Measurements from ENCODE around the gene SGSH.

The SGSH gene

GRCh38 chr17:80262775-80263244, 42.7 kb upstream of the SGSH start:
- peak overlapping the region; percentile 56 for H4K91ac ChIP-seq (ENCODE audit: low read depth, low read length)
- peak overlapping the region; percentile 24 for H3K14ac ChIP-seq (ENCODE audit: low read length)
- peak overlapping the region; percentile 25 for H2BK12ac ChIP-seq (ENCODE audit: low read length)
- peaks cover 14 to 21% of the 10 kb centered on the region in 2 experiments for H3K4me1 ChIP-seq (ENCODE audit: control insufficient read depth in 1 of 2, insufficient read depth in 2 of 2, low read length in 2 of 2)
- no peak overlapping the region for H2AFZ ChIP-seq (ENCODE audit: insufficient read depth, low read length, poor library complexity)
- H2BK5ac ChIP-seq (ENCODE audit: low read depth, low read length, poor library complexity), result no peak overlapping the region
- H3K36me3 ChIP-seq (ENCODE audit: control insufficient read depth in 1 of 2, insufficient read depth in 2 of 2, low read length in 2 of 2), result peaks cover 5 to 7% of the 10 kb centered on the region in 2 experiments
- peak overlapping the region; percentile 66 for H2AK5ac ChIP-seq (ENCODE audit: low read length)
- no peak overlapping the region for H4K8ac ChIP-seq (ENCODE audit: low read depth, low read length)
- WGBS (ENCODE audit: extremely low coverage, insufficient coverage, insufficient read length), result no CpG with 5 or more reads among the region's 8 CpGs
- H3K79me2 ChIP-seq (ENCODE audit: control insufficient read depth, insufficient read depth, low read length, poor library complexity), result peaks cover 5% of the 10 kb centered on the region
- peak overlapping the region; percentile 24 for H3K4ac ChIP-seq (ENCODE audit: low read depth, low read length)
- H3K4me3 ChIP-seq (ENCODE audit: low read depth, low read length), result no peak overlapping the region
- no peaks in the 10 kb centered on the region for H3K27me3 ChIP-seq (ENCODE audit: insufficient read depth, low read length)
- H3K23ac ChIP-seq (ENCODE audit: low read length), result peak overlapping the region; percentile 34
- H3K18ac ChIP-seq (ENCODE audit: low read length), result peak overlapping the region; percentile 55
- H3K9me3 ChIP-seq (ENCODE audit: insufficient read depth, low read depth, low read length), result peaks cover 3% of the 10 kb centered on the region
- H3K79me1 ChIP-seq (ENCODE audit: low read length), result peaks cover 25% of the 10 kb centered on the region
- H4K12ac ChIP-seq (ENCODE audit: low read depth, low read length), result no peak overlapping the region
- peak overlapping the region; percentile 98 for H3K4me2 ChIP-seq (ENCODE audit: low read length)
- H3K9ac ChIP-seq (ENCODE audit: low read length), result peak overlapping the region; percentile 29
- no peak for DNase-seq
- H2BK120ac ChIP-seq (ENCODE audit: insufficient read depth, low read length, poor library complexity), result peak overlapping the region; percentile 20
- H3K27ac ChIP-seq (ENCODE audit: low read depth, low read length), result peak overlapping the region; percentile 98

- H2AK5ac ChIP-seq (ENCODE audit: low read length), result no peak overlapping the region
- no peak overlapping the region for H2BK12ac ChIP-seq (ENCODE audit: low read length)
- H4K12ac ChIP-seq (ENCODE audit: low read depth, low read length), result no peak overlapping the region
- peaks cover 25% of the 10 kb centered on the region for H3K79me1 ChIP-seq (ENCODE audit: low read length)
- H4K91ac ChIP-seq (ENCODE audit: low read depth, low read length), result no peak overlapping the region
- H3K4me1 ChIP-seq (ENCODE audit: control insufficient read depth in 1 of 2, insufficient read depth in 2 of 2, low read length in 2 of 2), result peaks cover 14 to 21% of the 10 kb centered on the region in 2 experiments
- DNase-seq, result peak in 1 of 2 donors; percentile 11
- H3K18ac ChIP-seq (ENCODE audit: low read length), result no peak overlapping the region
- no peak overlapping the region for H2AFZ ChIP-seq (ENCODE audit: insufficient read depth, low read length, poor library complexity)
- peaks cover 3% of the 10 kb centered on the region for H3K9me3 ChIP-seq (ENCODE audit: insufficient read depth, low read depth, low read length)
- no peak overlapping the region for H2BK5ac ChIP-seq (ENCODE audit: low read depth, low read length, poor library complexity)
- no peak overlapping the region for H3K4ac ChIP-seq (ENCODE audit: low read depth, low read length)
- no peak overlapping the region for H3K23ac ChIP-seq (ENCODE audit: low read length)
- H3K27ac ChIP-seq (ENCODE audit: low read depth, low read length), result peak overlapping the region; percentile 98
- H4K8ac ChIP-seq (ENCODE audit: low read depth, low read length), result peak overlapping the region; percentile 94
- WGBS (ENCODE audit: extremely low coverage, insufficient coverage, insufficient read length), result no CpG with 5 or more reads among the region's 3 CpGs
- peaks cover 5 to 7% of the 10 kb centered on the region in 2 experiments for H3K36me3 ChIP-seq (ENCODE audit: control insufficient read depth in 1 of 2, insufficient read depth in 2 of 2, low read length in 2 of 2)
- H3K79me2 ChIP-seq (ENCODE audit: control insufficient read depth, insufficient read depth, low read length, poor library complexity), result peaks cover 5% of the 10 kb centered on the region
- H2BK120ac ChIP-seq (ENCODE audit: insufficient read depth, low read length, poor library complexity), result no peak overlapping the region
- H3K27me3 ChIP-seq (ENCODE audit: insufficient read depth, low read length), result no peaks in the 10 kb centered on the region
- H3K4me2 ChIP-seq (ENCODE audit: low read length), result peak overlapping the region; percentile 98
- H3K14ac ChIP-seq (ENCODE audit: low read length), result no peak overlapping the region
- H3K9ac ChIP-seq (ENCODE audit: low read length), result no peak overlapping the region
- no peak overlapping the region for H3K4me3 ChIP-seq (ENCODE audit: low read depth, low read length)
Observed at GRCh38 chr17:80262291-80262690, 42.2 kb upstream of the SGSH start.

DNA sequence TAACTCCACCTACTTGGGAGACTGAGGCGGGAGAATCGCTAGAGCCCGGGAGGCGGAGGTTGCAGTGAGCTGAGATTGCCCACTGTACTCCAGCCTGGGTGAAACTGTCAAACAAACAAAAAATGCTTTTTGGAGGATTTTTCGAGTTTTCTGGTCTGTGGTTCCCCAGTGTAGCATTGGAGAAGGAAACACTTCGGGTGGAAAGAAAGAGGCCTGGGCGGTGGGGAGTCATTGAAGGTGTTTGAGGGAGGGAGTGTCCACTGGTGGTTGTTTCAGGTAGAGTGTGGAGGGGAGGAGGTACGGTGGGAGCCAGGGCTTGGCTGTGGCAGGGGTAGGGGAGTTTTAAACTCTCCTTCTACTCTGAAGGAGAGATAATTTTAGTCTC, 41.8 kb upstream of the SGSH start:
- peak overlapping the region; percentile 98 for H3K27ac ChIP-seq (ENCODE audit: low read depth, low read length)
- H2BK12ac ChIP-seq (ENCODE audit: low read length), result peak overlapping the region; percentile 27
- no peak overlapping the region for H3K9ac ChIP-seq (ENCODE audit: low read length)
- H3K4ac ChIP-seq (ENCODE audit: low read depth, low read length), result peak overlapping the region; percentile 12
- H3K27me3 ChIP-seq (ENCODE audit: insufficient read depth, low read length), result no peaks in the 10 kb centered on the region
- no peak overlapping the region for H3K23ac ChIP-seq (ENCODE audit: low read length)
- peak overlapping the region; percentile 72 for H3K4me3 ChIP-seq (ENCODE audit: low read depth, low read length)
- peak overlapping the region; percentile 46 for H3K14ac ChIP-seq (ENCODE audit: low read length)
- whole genome bisulfite sequencing (ENCODE audit: extremely low coverage, insufficient coverage, insufficient read length), result no CpG with 5 or more reads among the region's 8 CpGs
- H3K4me1 ChIP-seq (ENCODE audit: control insufficient read depth in 1 of 2, insufficient read depth in 2 of 2, low read length in 2 of 2), result peaks cover 14 to 21% of the 10 kb centered on the region in 2 experiments
- peaks cover 25% of the 10 kb centered on the region for H3K79me1 ChIP-seq (ENCODE audit: low read length)
- H3K4me2 ChIP-seq (ENCODE audit: low read length), result peak overlapping the region; percentile 98
- peaks cover 3% of the 10 kb centered on the region for H3K9me3 ChIP-seq (ENCODE audit: insufficient read depth, low read depth, low read length)
- peak overlapping the region; percentile 44 for H3K18ac ChIP-seq (ENCODE audit: low read length)
- DNase-seq, result peak in 1 of 2 donors; percentile 7
- no peak overlapping the region for H4K12ac ChIP-seq (ENCODE audit: low read depth, low read length)
- H3K36me3 ChIP-seq (ENCODE audit: control insufficient read depth in 1 of 2, insufficient read depth in 2 of 2, low read length in 2 of 2), result peaks cover 5 to 7% of the 10 kb centered on the region in 2 experiments
- no peak overlapping the region for H2AFZ ChIP-seq (ENCODE audit: insufficient read depth, low read length, poor library complexity)
- peak overlapping the region; percentile 92 for H2BK5ac ChIP-seq (ENCODE audit: low read depth, low read length, poor library complexity)
- peaks cover 5% of the 10 kb centered on the region for H3K79me2 ChIP-seq (ENCODE audit: control insufficient read depth, insufficient read depth, low read length, poor library complexity)
- H4K8ac ChIP-seq (ENCODE audit: low read depth, low read length), result peak overlapping the region; percentile 94
- H2AK5ac ChIP-seq (ENCODE audit: low read length), result peak overlapping the region; percentile 85
- peak overlapping the region; percentile 92 for H4K91ac ChIP-seq (ENCODE audit: low read depth, low read length)
- peak overlapping the region; percentile 52 for H2BK120ac ChIP-seq (ENCODE audit: insufficient read depth, low read length, poor library complexity)

- peak overlapping the region; percentile 89 for H3K4ac ChIP-seq (ENCODE audit: low read depth, low read length)
- peak overlapping the region; percentile 74 for H3K23ac ChIP-seq (ENCODE audit: low read length)
- DNase-seq, result peak; percentile 16 to 52
- peak overlapping the region; percentile 44 for H3K18ac ChIP-seq (ENCODE audit: low read length)
- H3K4me1 ChIP-seq (ENCODE audit: control insufficient read depth in 1 of 2, insufficient read depth in 2 of 2, low read length in 2 of 2), result peaks cover 14 to 21% of the 10 kb centered on the region in 2 experiments
- H3K9ac ChIP-seq (ENCODE audit: low read length), result peak overlapping the region; percentile 89
- peak overlapping the region; percentile 52 for H2BK120ac ChIP-seq (ENCODE audit: insufficient read depth, low read length, poor library complexity)
- H3K79me1 ChIP-seq (ENCODE audit: low read length), result peaks cover 25% of the 10 kb centered on the region
- H3K27ac ChIP-seq (ENCODE audit: low read depth, low read length), result peak overlapping the region; percentile 98
- H2AFZ ChIP-seq (ENCODE audit: insufficient read depth, low read length, poor library complexity), result peak overlapping the region; percentile 26
- H3K4me3 ChIP-seq (ENCODE audit: low read depth, low read length), result peak overlapping the region; percentile 72
- H4K8ac ChIP-seq (ENCODE audit: low read depth, low read length), result peak overlapping the region; percentile 94
- no peak overlapping the region for H2BK12ac ChIP-seq (ENCODE audit: low read length)
- peak overlapping the region; percentile 92 for H4K91ac ChIP-seq (ENCODE audit: low read depth, low read length)
- H3K9me3 ChIP-seq (ENCODE audit: insufficient read depth, low read depth, low read length), result peaks cover 3% of the 10 kb centered on the region
- peak overlapping the region; percentile 98 for H3K4me2 ChIP-seq (ENCODE audit: low read length)
- peak overlapping the region; percentile 97 for H4K12ac ChIP-seq (ENCODE audit: low read depth, low read length)
- H2BK5ac ChIP-seq (ENCODE audit: low read depth, low read length, poor library complexity), result peak overlapping the region; percentile 92
- no peaks in the 10 kb centered on the region for H3K27me3 ChIP-seq (ENCODE audit: insufficient read depth, low read length)
- peaks cover 5% of the 10 kb centered on the region for H3K79me2 ChIP-seq (ENCODE audit: control insufficient read depth, insufficient read depth, low read length, poor library complexity)
- peak overlapping the region; percentile 65 for H2AK5ac ChIP-seq (ENCODE audit: low read length)
- peak overlapping the region; percentile 54 for H3K14ac ChIP-seq (ENCODE audit: low read length)
- H3K36me3 ChIP-seq (ENCODE audit: control insufficient read depth in 1 of 2, insufficient read depth in 2 of 2, low read length in 2 of 2), result peaks cover 5 to 7% of the 10 kb centered on the region in 2 experiments
- no CpG with 5 or more reads among the region's 45 CpGs for WGBS (ENCODE audit: extremely low coverage, insufficient coverage, insufficient read length)
Observed at GRCh38 chr17:80261159-80261894, 41.2 kb upstream of the SGSH start.

Data from trophoblast cell (in vitro differentiated cells and primary cell).